Measurements from ENCODE around the gene INPP4B.

The INPP4B gene

DNA sequence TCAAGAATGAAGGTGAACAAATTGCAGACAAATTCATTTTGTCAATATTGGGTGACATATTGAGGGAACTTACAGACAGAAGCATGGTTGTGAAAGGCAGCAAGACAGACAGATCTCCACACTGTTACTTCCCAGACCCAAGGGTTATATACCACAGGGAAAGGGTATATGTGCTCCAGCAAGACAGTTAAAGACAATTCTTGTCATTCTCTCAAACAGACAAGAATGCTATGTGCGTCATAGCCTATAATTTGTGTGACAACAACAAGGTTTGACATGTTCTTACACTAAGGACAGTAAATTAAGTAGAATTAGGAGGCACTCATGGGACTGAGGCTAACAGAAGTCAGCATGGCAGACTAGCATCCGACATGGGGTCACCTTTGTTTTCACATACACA lies 214.3 kb downstream of the INPP4B start:
- DNase-seq (ENCODE audit: low spot score), result no peak
- TF ChIP-seq, protein P1, sequence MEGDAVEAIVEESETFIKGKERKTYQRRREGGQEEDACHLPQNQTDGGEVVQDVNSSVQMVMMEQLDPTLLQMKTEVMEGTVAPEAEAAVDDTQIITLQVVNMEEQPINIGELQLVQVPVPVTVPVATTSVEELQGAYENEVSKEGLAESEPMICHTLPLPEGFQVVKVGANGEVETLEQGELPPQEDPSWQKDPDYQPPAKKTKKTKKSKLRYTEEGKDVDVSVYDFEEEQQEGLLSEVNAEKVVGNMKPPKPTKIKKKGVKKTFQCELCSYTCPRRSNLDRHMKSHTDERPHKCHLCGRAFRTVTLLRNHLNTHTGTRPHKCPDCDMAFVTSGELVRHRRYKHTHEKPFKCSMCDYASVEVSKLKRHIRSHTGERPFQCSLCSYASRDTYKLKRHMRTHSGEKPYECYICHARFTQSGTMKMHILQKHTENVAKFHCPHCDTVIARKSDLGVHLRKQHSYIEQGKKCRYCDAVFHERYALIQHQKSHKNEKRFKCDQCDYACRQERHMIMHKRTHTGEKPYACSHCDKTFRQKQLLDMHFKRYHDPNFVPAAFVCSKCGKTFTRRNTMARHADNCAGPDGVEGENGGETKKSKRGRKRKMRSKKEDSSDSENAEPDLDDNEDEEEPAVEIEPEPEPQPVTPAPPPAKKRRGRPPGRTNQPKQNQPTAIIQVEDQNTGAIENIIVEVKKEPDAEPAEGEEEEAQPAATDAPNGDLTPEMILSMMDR (IDR thresholded peaks at IDR 0.05; ENCODE audit: borderline replicate concordance, control extremely low read depth, extremely low read depth, insufficient read depth, missing control alignments), result no peak
- in situ Hi-C loops (cut with MboI; ENCODE audit: low sequenced_read_pairs, unreplicated experiment), result no loop called here

- TF ChIP-seq, protein P1 (IDR thresholded peaks at IDR 0.05; ENCODE audit: borderline replicate concordance, control extremely low read depth, extremely low read depth, insufficient read depth, missing control alignments), result no peak
- in situ Hi-C loops (cut with MboI; ENCODE audit: low sequenced_read_pairs, unreplicated experiment), result no loop called here
- no peak for DNase-seq (ENCODE audit: low spot score)
Observed at GRCh38 chr4:142615324-142615665, 230.8 kb downstream of the INPP4B start.

- in situ Hi-C loops (cut with MboI; ENCODE audit: low sequenced_read_pairs, unreplicated experiment), result no loop called here
- no peak for DNase-seq (ENCODE audit: low spot score)
- TF ChIP-seq, protein P1 (IDR thresholded peaks at IDR 0.05; ENCODE audit: borderline replicate concordance, control extremely low read depth, extremely low read depth, insufficient read depth, missing control alignments), result no peak
Observed at GRCh38 chr4:142614621-142615323, 231.3 kb downstream of the INPP4B start.

DNA sequence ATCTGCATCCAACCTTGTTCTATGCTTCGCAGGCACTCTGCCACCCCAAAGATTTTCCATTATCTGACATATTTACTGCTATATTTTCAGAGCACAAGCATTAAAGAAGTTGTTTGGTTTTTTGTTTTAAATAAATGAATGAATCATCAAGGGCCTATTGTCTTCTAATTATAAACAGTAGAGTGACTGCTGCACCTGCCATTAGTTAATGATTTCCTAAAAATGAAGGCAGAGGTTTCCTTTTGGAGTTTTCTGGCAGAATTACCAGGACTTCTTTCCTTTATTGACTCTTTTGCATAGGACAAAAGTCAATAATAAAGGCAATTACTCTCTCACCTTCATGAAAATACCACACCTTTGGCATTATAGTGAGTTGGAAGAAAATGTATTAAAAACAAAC lies 238.1 kb downstream of the INPP4B start:
- TF ChIP-seq, protein P1 (IDR thresholded peaks at IDR 0.05; ENCODE audit: borderline replicate concordance, control extremely low read depth, extremely low read depth, insufficient read depth, missing control alignments), result no peak
- DNase-seq (ENCODE audit: low spot score), result no peak
- in situ Hi-C loops (cut with MboI; ENCODE audit: low sequenced_read_pairs, unreplicated experiment), result no loop called here

GRCh38 chr4:142600952-142601351 lies 245.1 kb downstream of the INPP4B start:
- in situ Hi-C loops (cut with MboI; ENCODE audit: low sequenced_read_pairs, unreplicated experiment), result no loop called here
- TF ChIP-seq, protein P1 (IDR thresholded peaks at IDR 0.05; ENCODE audit: borderline replicate concordance, control extremely low read depth, extremely low read depth, insufficient read depth, missing control alignments), result no peak
- DNase-seq (ENCODE audit: low spot score), result no peak

GRCh38 chr4:142598132-142598531 lies 248.0 kb downstream of the INPP4B start:
- in situ Hi-C loops (cut with MboI; ENCODE audit: low sequenced_read_pairs, unreplicated experiment), result no loop called here
- TF ChIP-seq, protein P1 (IDR thresholded peaks at IDR 0.05; ENCODE audit: borderline replicate concordance, control extremely low read depth, extremely low read depth, insufficient read depth, missing control alignments), result no peak
- DNase-seq (ENCODE audit: low spot score), result no peak
